Vagina (tissue), 2 donors: Measurements from ENCODE around the gene TRANK1.

Experiments used
- CTCF ChIP-seq, 3 experiments: fragments of 450-650 bp in 2 of 3; fragments of 200-600 bp in 1 of 3; sonication (generic) in 1 of 3; IDR thresholded peaks; one replicate each; pipeline ENCODE4 v1.5.1; 2017 to 2019; ENCODE audit warnings: antibody characterized with exemption in 3 of 3, mild to moderate bottlenecking in 2 of 3, moderate library complexity in 2 of 3
- POLR2AphosphoS5 ChIP-seq, 2 donors: sonication (generic); formaldehyde crosslinking; IDR thresholded peaks; one replicate each; pipeline ENCODE4 v1.9.0; 2017; ENCODE audit warnings: antibody characterized with exemption in 2 of 2, mild to moderate bottlenecking in 2 of 2, low read depth in 1 of 2; ENCODE audit not compliant: insufficient read depth in 1 of 2

- TF ChIP-seq POLR2AphosphoS5 (IDR thresholded peaks at IDR 0.05; ENCODE audit: insufficient read depth in 1 of 2, low read depth in 1 of 2) (no peak), CTCF (IDR thresholded peaks at IDR 0.05) (no peak)
These were observed 16.6 kb downstream of the TRANK1 start for GRCh38 chr3:36928220-36928619.
